Fibroblast of lung (primary cell): ENCODE results near the gene ITPK1.

Experiments used
- EZH2 ChIP-seq: IDR thresholded peaks from 2 replicates; pipeline ENCODE4 v1.5.1; 2012; ENCODE audit warnings: low read length, control low read depth, mild to moderate bottlenecking; ENCODE audit errors: missing control alignments
- TF ChIP-seq, protein P1 (sequence below), 2 donors: IDR thresholded peaks in 1 of 2; conservative IDR thresholded peaks in 1 of 2; 1 replicate in 1 of 2; 2 replicates in 1 of 2; pipeline ENCODE4 v1.5.1; 2011 to 2012; ENCODE audit warnings: low read length in 2 of 2, control low read depth in 1 of 2, inconsistent platforms in 1 of 2, low read depth in 1 of 2, mild to moderate bottlenecking in 1 of 2

DNA sequence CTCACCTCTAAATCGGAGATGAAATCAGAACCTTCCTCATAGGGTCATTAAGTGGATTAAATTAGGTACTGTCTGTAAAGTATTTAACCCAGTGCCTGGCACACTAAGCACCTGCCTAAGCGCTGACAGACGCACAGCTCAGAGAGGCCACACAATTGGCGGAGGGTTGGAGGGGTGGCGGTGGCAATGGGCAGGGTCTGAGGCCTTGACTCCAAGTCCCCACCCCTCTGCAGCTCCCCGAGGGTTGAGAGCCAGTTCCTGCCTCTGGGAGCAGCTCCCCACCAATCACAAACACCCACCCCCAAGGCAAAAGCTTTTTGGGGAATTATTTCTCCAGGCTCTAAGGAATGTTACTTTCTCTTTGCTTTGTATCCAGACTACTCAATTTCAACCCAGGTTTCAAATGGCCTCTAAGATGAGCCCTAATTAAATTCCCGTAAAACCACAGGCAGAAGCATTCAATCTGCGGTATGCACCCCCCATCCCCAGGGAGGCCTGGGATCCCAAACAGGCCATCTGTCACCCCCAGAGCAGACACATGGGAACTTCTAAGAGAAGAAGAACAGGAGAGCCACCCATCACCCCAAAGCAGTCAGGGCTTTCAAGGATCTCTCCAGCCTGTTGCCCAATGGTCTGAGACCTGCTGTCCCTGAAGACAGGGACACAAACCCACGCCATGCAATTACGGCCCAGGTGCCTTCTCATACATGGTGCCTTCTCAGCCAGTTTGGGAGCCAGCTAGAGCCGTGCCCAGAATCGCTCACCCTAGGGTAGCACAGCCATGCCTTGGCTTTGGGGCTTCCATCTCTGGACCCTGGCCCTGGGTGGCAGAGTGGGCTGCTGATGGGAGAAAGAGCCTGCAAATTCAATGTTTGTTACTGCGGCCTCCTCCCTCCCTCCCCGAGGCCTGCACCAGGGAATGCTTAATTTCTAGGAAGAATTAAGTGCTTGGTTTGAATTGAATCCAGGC lies 126.7 kb downstream of the ITPK1 start:
- TF ChIP-seq, protein P1, sequence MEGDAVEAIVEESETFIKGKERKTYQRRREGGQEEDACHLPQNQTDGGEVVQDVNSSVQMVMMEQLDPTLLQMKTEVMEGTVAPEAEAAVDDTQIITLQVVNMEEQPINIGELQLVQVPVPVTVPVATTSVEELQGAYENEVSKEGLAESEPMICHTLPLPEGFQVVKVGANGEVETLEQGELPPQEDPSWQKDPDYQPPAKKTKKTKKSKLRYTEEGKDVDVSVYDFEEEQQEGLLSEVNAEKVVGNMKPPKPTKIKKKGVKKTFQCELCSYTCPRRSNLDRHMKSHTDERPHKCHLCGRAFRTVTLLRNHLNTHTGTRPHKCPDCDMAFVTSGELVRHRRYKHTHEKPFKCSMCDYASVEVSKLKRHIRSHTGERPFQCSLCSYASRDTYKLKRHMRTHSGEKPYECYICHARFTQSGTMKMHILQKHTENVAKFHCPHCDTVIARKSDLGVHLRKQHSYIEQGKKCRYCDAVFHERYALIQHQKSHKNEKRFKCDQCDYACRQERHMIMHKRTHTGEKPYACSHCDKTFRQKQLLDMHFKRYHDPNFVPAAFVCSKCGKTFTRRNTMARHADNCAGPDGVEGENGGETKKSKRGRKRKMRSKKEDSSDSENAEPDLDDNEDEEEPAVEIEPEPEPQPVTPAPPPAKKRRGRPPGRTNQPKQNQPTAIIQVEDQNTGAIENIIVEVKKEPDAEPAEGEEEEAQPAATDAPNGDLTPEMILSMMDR (conservative IDR thresholded peaks at IDR 0.05 in 1 of 2, IDR thresholded peaks at IDR 0.05 in 1 of 2; ENCODE audit: low read depth in 1 of 2, low read length in 2 of 2) = no peak
- no peak for TF ChIP-seq EZH2
